Body of pancreas (tissue), 4 donors: ENCODE measurements around the gene DTNBP1. TPM values are rescaled to one million over a fixed set of nuclear protein-coding genes. Genes with fewer than 3 reads are reported as not detected.

Source experiments
- ATAC-seq: fragments of 150-250 bp; one replicate; pipeline ENCODE4 v1.9.1; 2016
- DNase-seq, 4 donors: peaks; one replicate each; pipeline ENCODE4 v3.0.0-alpha.2; 2019
- H3K27ac ChIP-seq, 4 donors: fragments of 200-600 bp; sonication (generic); 1 replicate in 3 of 4; 2 replicates in 1 of 4; pipeline versions ENCODE4 v1.5.1 to v1.6.1; 2016 to 2019; ENCODE audit warnings: mild to moderate bottlenecking in 1 of 4, mixed read lengths in 1 of 4, moderate library complexity in 1 of 4
- H3K27me3 ChIP-seq, 2 donors: fragments of 200-600 bp; sonication (generic); one replicate each; pipeline ENCODE4 v1.6.0; 2016; ENCODE audit warnings: mild to moderate bottlenecking in 1 of 2
- H3K36me3 ChIP-seq, 2 donors: fragments of 200-600 bp; sonication (generic); replicated peaks in 1 of 2; 2 replicates each; pipeline ENCODE4 v1.5.1; 2016; ENCODE audit warnings: low read depth in 2 of 2; ENCODE audit not compliant: insufficient read depth in 1 of 2
- H3K4me1 ChIP-seq: fragments of 200-600 bp; sonication (generic); one replicate; pipeline ENCODE4 v1.6.0; 2016
- H3K4me3 ChIP-seq, 2 donors: fragments of 200-600 bp; sonication (generic); 1 replicate in 1 of 2; 2 replicates in 1 of 2; pipeline ENCODE4 v1.5.1; 2016 to 2019
- H3K9me3 ChIP-seq, 3 donors: fragments of 200-600 bp; sonication (generic); 1 replicate in 2 of 3; 2 replicates in 1 of 3; pipeline ENCODE4 v1.5.1; 2016
- POLR2A ChIP-seq, 3 donors: fragments of 450-650 bp; IDR thresholded peaks; one replicate each; pipeline ENCODE4 v1.6.1; 2016; ENCODE audit warnings: antibody characterized with exemption in 3 of 3, mild to moderate bottlenecking in 2 of 3
- WGBS, 2 donors: methylation state at CpG; one replicate each; pipeline ENCODE4 v1.1.5; 2017; 5-methylcytosine and 5-hydroxymethylcytosine counted together
- intact Hi-C: fragments of 100-400 bp; cut with DNase I; formaldehyde crosslinking; loops from one replicate; pipeline ENCODE4 v1.15.1; 2023
- total RNA-seq, 2 donors: library from RNA; depleted of rRNA; stranded (reverse); fragments of >200 nt; gene quantifications; one replicate each; pipeline ENCODE4 v1.1.0, GENCODE V29; 2016
- TF ChIP-seq, protein P1 (sequence below), 7 experiments: fragments of 450-650 bp in 4 of 7; fragments of 200-600 bp in 3 of 7; sonication (generic) in 3 of 7; IDR thresholded peaks; one replicate each; pipeline ENCODE4 v1.5.1; 2016 to 2019; ENCODE audit warnings: antibody characterized with exemption in 7 of 7

The DTNBP1 gene
- total RNA-seq, 2 donors from 2014 or later: 3.3 to 5.2 TPM

DNA sequence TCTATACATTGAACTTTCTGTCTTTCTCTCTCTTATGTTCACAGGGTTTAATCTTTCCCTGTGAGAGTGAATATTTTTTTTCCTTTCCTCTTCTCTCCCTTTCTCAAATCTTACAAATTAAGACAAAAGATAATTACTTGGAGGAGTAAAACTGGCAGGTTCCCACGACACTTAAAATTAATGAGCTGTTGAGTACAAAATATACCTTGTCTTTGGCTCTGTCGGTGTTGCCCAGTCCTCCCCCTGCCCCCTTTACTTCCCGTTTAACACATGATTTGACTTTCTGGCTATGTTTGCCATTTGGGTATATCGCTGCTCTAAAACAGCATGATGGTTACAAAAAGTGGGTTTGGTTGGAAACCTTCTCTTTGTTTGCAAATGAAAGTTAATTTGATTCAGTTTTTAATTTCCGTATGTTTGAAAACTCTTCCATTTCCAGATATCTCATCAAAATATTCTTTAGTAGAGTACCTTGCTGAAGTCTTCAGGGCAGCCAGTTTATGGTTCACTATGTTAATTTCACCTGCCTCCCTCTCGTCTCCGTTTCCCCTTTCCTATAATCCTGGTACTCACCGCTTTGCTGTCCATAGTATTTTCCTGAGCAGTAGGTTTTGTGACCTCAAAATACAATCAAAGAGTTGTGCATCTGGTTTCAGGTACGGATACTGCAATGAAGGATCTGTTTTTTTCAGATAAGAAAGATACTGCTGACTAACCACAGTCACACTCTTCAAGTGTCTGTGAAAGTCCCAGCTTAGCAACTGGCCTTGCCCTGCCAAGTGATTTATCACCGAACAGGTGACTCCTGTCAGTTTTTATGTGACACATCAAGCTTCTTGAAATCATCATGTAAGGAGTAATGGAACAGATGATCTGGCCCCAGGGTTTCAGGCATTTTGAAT is 181.2 kb downstream of the DTNBP1 start:
- ATAC-seq (no peak), DNase-seq (no peak)
- intact Hi-C loops: no loop called here
- Histone ChIP-seq H3K27me3 (no peaks in the 10 kb centered on the region), H3K4me1 (no peaks in the 10 kb centered on the region), H3K9me3 (no peaks in the 10 kb centered on the region), H3K36me3 (no peaks in the 10 kb centered on the region), H3K4me3 (no peak overlapping the region), H3K27ac (no peak overlapping the region)
- TF ChIP-seq, protein P1, sequence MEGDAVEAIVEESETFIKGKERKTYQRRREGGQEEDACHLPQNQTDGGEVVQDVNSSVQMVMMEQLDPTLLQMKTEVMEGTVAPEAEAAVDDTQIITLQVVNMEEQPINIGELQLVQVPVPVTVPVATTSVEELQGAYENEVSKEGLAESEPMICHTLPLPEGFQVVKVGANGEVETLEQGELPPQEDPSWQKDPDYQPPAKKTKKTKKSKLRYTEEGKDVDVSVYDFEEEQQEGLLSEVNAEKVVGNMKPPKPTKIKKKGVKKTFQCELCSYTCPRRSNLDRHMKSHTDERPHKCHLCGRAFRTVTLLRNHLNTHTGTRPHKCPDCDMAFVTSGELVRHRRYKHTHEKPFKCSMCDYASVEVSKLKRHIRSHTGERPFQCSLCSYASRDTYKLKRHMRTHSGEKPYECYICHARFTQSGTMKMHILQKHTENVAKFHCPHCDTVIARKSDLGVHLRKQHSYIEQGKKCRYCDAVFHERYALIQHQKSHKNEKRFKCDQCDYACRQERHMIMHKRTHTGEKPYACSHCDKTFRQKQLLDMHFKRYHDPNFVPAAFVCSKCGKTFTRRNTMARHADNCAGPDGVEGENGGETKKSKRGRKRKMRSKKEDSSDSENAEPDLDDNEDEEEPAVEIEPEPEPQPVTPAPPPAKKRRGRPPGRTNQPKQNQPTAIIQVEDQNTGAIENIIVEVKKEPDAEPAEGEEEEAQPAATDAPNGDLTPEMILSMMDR (IDR thresholded peaks at IDR 0.05): no peak
- TF ChIP-seq POLR2A (IDR thresholded peaks at IDR 0.05): no peak
- 67 to 68% methylated on average over 10 of the region's 10 CpGs for WGBS, 2 donors

DNA sequence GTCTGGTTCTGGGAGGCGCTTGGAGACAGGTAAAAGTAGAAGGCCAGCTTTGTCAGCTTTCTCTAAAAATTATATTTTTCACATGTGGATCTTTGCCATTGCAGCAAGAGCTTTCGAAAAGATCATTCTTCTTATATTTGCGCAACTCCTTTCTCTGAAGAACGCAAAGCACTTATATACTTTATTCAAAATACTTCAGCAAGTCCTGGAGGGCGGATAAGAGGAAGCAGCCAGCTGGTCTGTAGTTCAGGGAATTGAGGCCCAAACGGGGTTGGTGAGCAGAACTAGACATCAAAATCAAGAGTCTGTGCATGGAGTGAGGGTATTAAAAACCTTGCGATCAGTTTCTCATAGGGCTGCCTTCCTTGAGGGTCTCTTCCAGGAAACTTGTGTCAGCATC is 182.3 kb downstream of the DTNBP1 start:
- no peak for TF ChIP-seq POLR2A (IDR thresholded peaks at IDR 0.05)
- TF ChIP-seq, protein P1 (IDR thresholded peaks at IDR 0.05): no peak
- no peaks in the 10 kb centered on the region for H3K9me3 ChIP-seq
- no peaks in the 10 kb centered on the region for H3K27me3 ChIP-seq
- no peaks in the 10 kb centered on the region for H3K36me3 ChIP-seq
- H3K4me1 ChIP-seq: no peaks in the 10 kb centered on the region
- no peak overlapping the region for H3K4me3 ChIP-seq
- no peak overlapping the region for H3K27ac ChIP-seq
- DNase-seq (no peak), ATAC-seq (no peak)
- intact Hi-C loops: no loop called here
- 81% methylated on average over 7 of the region's 7 CpGs for WGBS, 2 donors

DNA sequence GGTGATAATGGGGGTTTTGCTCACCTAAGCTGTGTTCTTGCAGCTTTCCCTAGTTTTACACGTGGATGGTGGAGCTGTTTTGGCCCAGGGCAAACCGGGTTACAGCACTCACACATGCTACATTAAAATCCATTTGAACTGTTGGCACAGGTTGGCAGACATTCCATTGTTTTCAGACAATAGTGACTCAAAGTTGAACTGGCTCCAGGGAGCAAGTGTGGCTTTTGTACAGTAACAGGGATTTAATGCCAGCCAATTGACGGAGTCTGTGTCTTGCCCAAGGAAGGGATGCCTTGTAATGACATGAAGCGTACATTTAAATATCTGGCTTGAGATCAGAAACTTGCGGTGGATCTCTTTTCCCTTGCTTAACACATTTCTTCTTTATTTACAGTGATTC is 183.1 kb downstream of the DTNBP1 start:
- WGBS, 2 donors: 70 to 73% methylated on average over 5 of the region's 5 CpGs
- ATAC-seq: no peak
- intact Hi-C loops: no loop called here

DNA sequence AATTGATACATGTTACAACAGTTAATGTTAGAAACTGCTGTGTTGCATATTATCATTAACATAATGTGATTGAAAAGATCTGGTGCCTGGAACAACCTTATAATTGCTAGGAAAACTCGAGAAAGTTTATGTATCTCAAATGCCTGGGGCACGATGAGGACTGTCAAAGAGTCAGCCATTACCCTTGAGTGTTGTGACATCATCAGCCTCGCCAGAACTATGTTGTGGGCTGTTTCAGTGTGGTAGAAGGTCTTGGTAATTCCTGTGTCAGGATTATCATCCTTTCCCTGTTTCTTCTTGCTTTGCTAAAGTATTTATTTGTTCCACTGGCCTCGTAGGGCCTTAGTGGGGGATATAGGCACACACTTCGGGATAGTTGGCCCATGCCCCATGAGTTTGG is 185.1 kb downstream of the DTNBP1 start:
- Histone ChIP-seq H3K4me3 (no peak overlapping the region), H3K27ac (no peak overlapping the region), H3K4me1 (peaks cover 4% of the 10 kb centered on the region), H3K9me3 (no peaks in the 10 kb centered on the region), H3K36me3 (no peaks in the 10 kb centered on the region), H3K27me3 (no peaks in the 10 kb centered on the region)
- ATAC-seq: no peak
- no peak for DNase-seq
- TF ChIP-seq POLR2A (IDR thresholded peaks at IDR 0.05): no peak
- TF ChIP-seq, protein P1 (IDR thresholded peaks at IDR 0.05): no peak
- 55 to 66% methylated on average over 5 of the region's 5 CpGs for WGBS, 2 donors
- intact Hi-C loops: no loop called here

More for the DNA sequence above, 183.1 kb downstream of the DTNBP1 start:
- TF ChIP-seq, protein P1 (IDR thresholded peaks at IDR 0.05): no peak
- Histone ChIP-seq H3K27me3 (no peaks in the 10 kb centered on the region), H3K4me1 (no peaks in the 10 kb centered on the region), H3K4me3 (no peak overlapping the region), H3K9me3 (no peaks in the 10 kb centered on the region), H3K27ac (no peak overlapping the region), H3K36me3 (no peaks in the 10 kb centered on the region)
- DNase-seq: no peak
